GM21786 (cell line): ENCODE data around the gene SMCO4.
"Not testable (repeated sequence)": the region's sequence is repeated elsewhere in the genome, so short reads cannot be mapped to it uniquely, and the experiment has no call there.

Experiments
- ATAC-seq: cut with Tn5 transposase; IDR thresholded peaks from one replicate; pipeline ENCODE4 v1.9.1; 2021; ENCODE audit not compliant: unreplicated experiment

SMCO4 gene

GRCh38 chr11:93543292-93543977, at the start of gene SMCO4:
Gene SMCO4, minus strand, starts transcription at chr11:93543391. Its CDS starts 64,202 bp downstream, at chr11:93479189.
- ATAC-seq = peak; percentile 64

- peak; percentile 53 for ATAC-seq
Measured at GRCh38 chr11:93591247-93591898, 48.2 kb upstream of the SMCO4 start.

GRCh38 chr11:93589347-93589746, 46.2 kb upstream of the SMCO4 start:
- ATAC-seq = no peak

- ATAC-seq = no peak
Measured at GRCh38 chr11:93587858-93588581, 44.8 kb upstream of the SMCO4 start.

GRCh38 chr11:93587425-93587824, 44.2 kb upstream of the SMCO4 start:
- ATAC-seq = not testable (repeated sequence)

- ATAC-seq = no peak
Measured at GRCh38 chr11:93585758-93586157, 42.6 kb upstream of the SMCO4 start.

GRCh38 chr11:93583490-93583889, 40.3 kb upstream of the SMCO4 start:
- ATAC-seq = no peak

- no peak for ATAC-seq
Measured at GRCh38 chr11:93579187-93579751, 36.1 kb upstream of the SMCO4 start.

GRCh38 chr11:93577286-93577685, 34.1 kb upstream of the SMCO4 start:
- no peak for ATAC-seq

GRCh38 chr11:93576870-93577269, 33.7 kb upstream of the SMCO4 start:
- not testable (repeated sequence) for ATAC-seq

- no peak for ATAC-seq
Measured at GRCh38 chr11:93574638-93575220, 31.5 kb upstream of the SMCO4 start.

- no peak for ATAC-seq
Measured at GRCh38 chr11:93573184-93573583, 30.0 kb upstream of the SMCO4 start.

- ATAC-seq = no peak
Measured at GRCh38 chr11:93572621-93573020, 29.4 kb upstream of the SMCO4 start.

- ATAC-seq = no peak
Measured at GRCh38 chr11:93572171-93572570, 29.0 kb upstream of the SMCO4 start.

- ATAC-seq = no peak
Measured at GRCh38 chr11:93571612-93572011, 28.4 kb upstream of the SMCO4 start.

GRCh38 chr11:93570759-93571413, 27.7 kb upstream of the SMCO4 start:
- ATAC-seq = no peak

GRCh38 chr11:93569496-93569895, 26.3 kb upstream of the SMCO4 start:
- ATAC-seq = no peak

GRCh38 chr11:93568726-93569125, 25.5 kb upstream of the SMCO4 start:
- no peak for ATAC-seq

- no peak for ATAC-seq
Measured at GRCh38 chr11:93567401-93567895, 24.3 kb upstream of the SMCO4 start.

- ATAC-seq = no peak
Measured at GRCh38 chr11:93564895-93565294, 21.7 kb upstream of the SMCO4 start.

GRCh38 chr11:93563857-93564256, 20.7 kb upstream of the SMCO4 start:
- ATAC-seq = no peak
